SK-N-SH (cell line): Measurements from ENCODE around the gene ZNF33B. TPM values are rescaled to one million over a fixed set of nuclear protein-coding genes. Genes with fewer than 3 reads are reported as not detected.

Experiments
- CTCF ChIA-PET: fragments of 300-600, 350-600 bp; formaldehyde crosslinking; extraction: SDS; loops from one replicate; lab custom pipeline; 2021; lab: Yijun Ruan, JAX
- POLR2A ChIA-PET: fragments of 350-600 bp; sonication (Branson Sonifier 250); formaldehyde crosslinking; extraction: SDS; loops from one replicate; lab custom pipeline; 2020; ENCODE audit warnings: antibody characterized with exemption, inconsistent platforms; lab: Yijun Ruan, JAX
- DNase-seq: peaks from one replicate; pipeline ENCODE4 v3.0.0; 2012
- H2AFZ ChIP-seq: fragments of 200-600 bp; sonication (generic); 2 replicates; pipeline ENCODE4 v1.8.1; 2016; ENCODE audit warnings: antibody characterized with exemption, mild to moderate bottlenecking, low read depth
- H3F3A ChIP-seq: fragments of 200-600 bp; sonication (generic); replicated peaks from 2 replicates; pipeline ENCODE3; 2016; ENCODE audit warnings: antibody characterized with exemption, mild to moderate bottlenecking; ENCODE audit not compliant: insufficient read depth
- H3K27ac ChIP-seq, 2 experiments: fragments of 200-500 bp in 1 of 2; fragments of 200-600 bp in 1 of 2; sonication (Bioruptor generic) in 1 of 2; sonication (generic), shearing (Covaris generic) in 1 of 2; 2 replicates each; pipeline versions ENCODE4 v1.5.1 to v1.6.1; 2014 to 2016; ENCODE audit warnings: low read depth in 2 of 2, inconsistent platforms in 1 of 2, low read length in 1 of 2, mild to moderate bottlenecking in 1 of 2, mixed read lengths in 1 of 2
- H3K27me3 ChIP-seq: fragments of 200-600 bp; sonication (generic), shearing (Covaris generic); 2 replicates; pipeline ENCODE4 v1.6.1; 2016; ENCODE audit warnings: mixed run types; ENCODE audit not compliant: insufficient read depth
- H3K36me3 ChIP-seq, 2 experiments: fragments of 200-500 bp in 1 of 2; fragments of 200-600 bp in 1 of 2; sonication (Bioruptor generic) in 1 of 2; sonication (generic) in 1 of 2; replicated peaks in 1 of 2; 2 replicates each; pipeline versions ENCODE3 to v1.5.1; 2014 to 2016; ENCODE audit warnings: low read length in 1 of 2, mild to moderate bottlenecking in 1 of 2; ENCODE audit not compliant: insufficient read depth in 2 of 2, control insufficient read depth in 1 of 2
- H3K4me1 ChIP-seq, 2 experiments: fragments of 200-500 bp in 1 of 2; fragments of 200-600 bp in 1 of 2; sonication (Bioruptor generic) in 1 of 2; sonication (generic), shearing (Covaris generic) in 1 of 2; 2 replicates each; pipeline versions ENCODE4 v1.5.1 to v1.6.1; 2014 to 2016; ENCODE audit warnings: low read depth in 1 of 2, low read length in 1 of 2, mixed run types in 1 of 2; ENCODE audit not compliant: insufficient read depth in 2 of 2, control insufficient read depth in 1 of 2
- H3K4me2 ChIP-seq: fragments of 200-600 bp; sonication (generic), shearing (Covaris generic); 2 replicates; pipeline ENCODE4 v1.6.1; 2017; ENCODE audit warnings: mixed run types
- H3K4me3 ChIP-seq, 2 experiments: fragments of 200-500 bp in 1 of 2; fragments of 200-600 bp in 1 of 2; sonication (Bioruptor generic) in 1 of 2; sonication (generic), shearing (Covaris generic) in 1 of 2; 2 replicates each; pipeline versions ENCODE4 v1.5.1 to v1.8.1; 2014 to 2016; ENCODE audit warnings: low read depth in 2 of 2, inconsistent platforms in 1 of 2, low read length in 1 of 2, mild to moderate bottlenecking in 1 of 2, mixed read lengths in 1 of 2, moderate library complexity in 1 of 2
- H3K79me2 ChIP-seq: fragments of 200-600 bp; sonication (generic); 2 replicates; pipeline ENCODE4 v1.8.1; 2017; ENCODE audit warnings: mild to moderate bottlenecking; ENCODE audit not compliant: insufficient read depth
- H3K9ac ChIP-seq: fragments of 200-600 bp; sonication (generic); 2 replicates; pipeline ENCODE4 v1.6.1; 2017; ENCODE audit warnings: mixed run types
- H3K9me2 ChIP-seq: fragments of 200-600 bp; sonication (generic); 2 replicates; pipeline ENCODE4 v1.6.1; 2017; ENCODE audit warnings: mixed run types
- H3K9me3 ChIP-seq: fragments of 200-600 bp; sonication (generic); 2 replicates; pipeline ENCODE4 v1.6.1; 2017; ENCODE audit warnings: mixed run types, mild to moderate bottlenecking, moderate library complexity
- H4K20me1 ChIP-seq: fragments of 200-600 bp; sonication (generic); 2 replicates; pipeline ENCODE4 v1.6.1; 2017; ENCODE audit warnings: mild to moderate bottlenecking, mixed run types; ENCODE audit not compliant: insufficient read depth
- CTCF ChIP-seq: fragments of 200-600 bp; sonication (generic); IDR thresholded peaks from 2 replicates; pipeline ENCODE4 v1.6.1; 2017; ENCODE audit warnings: antibody characterized with exemption, mild to moderate bottlenecking, moderate library complexity
- FOXJ3 ChIP-seq: sonication (generic); formaldehyde crosslinking; IDR thresholded peaks from 2 replicates; pipeline ENCODE4 v1.5.1; 2020; ENCODE audit warnings: mild to moderate bottlenecking, missing genetic modification reagents
- GABPA ChIP-seq: IDR thresholded peaks from 2 replicates; pipeline ENCODE4 v1.4.0; 2012; ENCODE audit warnings: low read depth, mild to moderate bottlenecking
- MAX ChIP-seq: IDR thresholded peaks from 2 replicates; pipeline ENCODE4 v1.4.0; 2012; ENCODE audit warnings: low read depth
- MEF2A ChIP-seq: IDR thresholded peaks from 2 replicates; pipeline ENCODE4 v1.4.0; 2012; ENCODE audit warnings: low read depth, borderline replicate concordance
- NRF1 ChIP-seq: IDR thresholded peaks from 2 replicates; pipeline ENCODE4 v1.6.1; 2012; ENCODE audit warnings: low read depth, mild to moderate bottlenecking, low read length
- PBX3 ChIP-seq: IDR thresholded peaks from 2 replicates; pipeline ENCODE4; 2012
- REST ChIP-seq: IDR thresholded peaks from 2 replicates; pipeline ENCODE4 v1.6.1; 2012; ENCODE audit warnings: mild to moderate bottlenecking, low read depth, low read length, moderate library complexity
- RFX5 ChIP-seq: IDR thresholded peaks from 2 replicates; pipeline ENCODE4 v1.6.1; 2012; ENCODE audit warnings: mild to moderate bottlenecking, improper control_type of control experiment, low read length
- SMC3 ChIP-seq: IDR thresholded peaks from 2 replicates; pipeline ENCODE4 v1.6.1; 2012; ENCODE audit warnings: low read depth, low read length, improper control_type of control experiment
- TAF1 ChIP-seq: IDR thresholded peaks from 2 replicates; pipeline ENCODE4 v1.6.1; 2012; ENCODE audit warnings: low read depth, mild to moderate bottlenecking, low read length, moderate library complexity, borderline replicate concordance
- TCF12 ChIP-seq: IDR thresholded peaks from 2 replicates; pipeline ENCODE4 v1.4.0; 2012
- YY1 ChIP-seq: IDR thresholded peaks from 2 replicates; pipeline ENCODE4 v1.4.0; 2012; ENCODE audit warnings: low read depth, mild to moderate bottlenecking
- WGBS: methylation state at CpG from one replicate; pipeline ENCODE4 v1.1.6; 2017; ENCODE audit warnings: low lambda C conversion rate; 5-methylcytosine and 5-hydroxymethylcytosine counted together
- polyA plus RNA-seq, 3 experiments: library from polyadenylated mRNA; depleted of rRNA; stranded (reverse); fragments of >200 nt; gene quantifications; 2 replicates each; pipeline ENCODE4 v1.2.3, GENCODE V29; 2012

ZNF33B gene
- polyA plus RNA-seq, 1 of the 3 experiments (the other 2 are of a cell fraction): 5.6 TPM

GRCh38 chr10:42645516-42645915, 7.1 kb upstream of the ZNF33B start:
- TF ChIP-seq TCF12 (no peak), YY1 (no peak), TAF1 (no peak), REST (no peak), NRF1 (no peak), MAX (no peak), MEF2A (no peak), PBX3 (no peak), SMC3 (no peak), GABPA (no peak), CTCF (no peak), FOXJ3 (CRISPR knock-in tag) (no peak), RFX5 (no peak)
- H3K4me1 ChIP-seq: no peaks in the 10 kb centered on the region
- peaks cover 2 to 11% of the 10 kb centered on the region in 2 experiments for H3K36me3 ChIP-seq
- ChIA-PET CTCF (no interaction called here), POLR2A (no interaction called here)
- H3K27ac ChIP-seq: no peak overlapping the region
- H3K79me2 ChIP-seq: no peaks in the 10 kb centered on the region
- H3K9me3 ChIP-seq: no peaks in the 10 kb centered on the region
- H3K4me2 ChIP-seq: no peak overlapping the region
- H3K9ac ChIP-seq: no peak overlapping the region
- H4K20me1 ChIP-seq: no peaks in the 10 kb centered on the region
- WGBS: 97% methylated on average over 8 of the region's 12 CpGs
- H3F3A ChIP-seq: peaks cover 4% of the 10 kb centered on the region
- H3K27me3 ChIP-seq: no peaks in the 10 kb centered on the region
- no peaks in the 10 kb centered on the region for H3K9me2 ChIP-seq
- H3K4me3 ChIP-seq: no peak overlapping the region
- DNase-seq: no peak
- H2AFZ ChIP-seq: no peak overlapping the region
